Measurements from ENCODE around the gene NME3.

The NME3 gene

GRCh38 chr16:1751946-1752345, 19.4 kb downstream of the NME3 start:
- in situ Hi-C loops (cut with MboI; ENCODE audit: low sequenced_read_pairs, unreplicated experiment) = no loop called here
- TF ChIP-seq CTCF (IDR thresholded peaks at IDR 0.05; ENCODE audit: borderline replicate concordance, control extremely low read depth, extremely low read depth, insufficient read depth, missing control alignments) = no peak
- DNase-seq (ENCODE audit: low spot score) = no peak

- no peak for DNase-seq (ENCODE audit: low spot score)
- in situ Hi-C loops (cut with MboI; ENCODE audit: low sequenced_read_pairs, unreplicated experiment) = no loop called here
- TF ChIP-seq CTCF (IDR thresholded peaks at IDR 0.05; ENCODE audit: borderline replicate concordance, control extremely low read depth, extremely low read depth, insufficient read depth, missing control alignments) = no peak
These were observed 21.9 kb downstream of the NME3 start for GRCh38 chr16:1749152-1750117.

DNA sequence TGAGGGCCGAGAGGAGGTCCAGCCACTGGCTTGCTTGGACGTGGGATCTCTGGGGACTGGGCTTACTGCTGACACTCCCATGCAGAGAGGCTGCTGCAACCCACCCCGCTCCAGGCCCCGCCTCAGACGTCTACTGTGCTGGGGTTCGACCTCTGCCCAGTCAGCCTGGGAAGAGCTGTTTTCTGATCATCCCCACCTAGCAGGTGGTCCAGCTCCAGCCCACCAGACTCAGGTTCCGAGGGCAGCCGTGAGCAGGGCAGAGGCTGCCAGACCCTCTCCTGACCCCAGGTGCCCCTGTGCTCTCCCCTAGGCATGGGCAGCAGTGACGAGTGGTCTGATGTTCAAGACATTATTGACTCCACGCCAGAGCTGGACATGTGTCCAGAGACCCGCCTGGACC, 23.4 kb downstream of the NME3 start:
- no peak for TF ChIP-seq CTCF (IDR thresholded peaks at IDR 0.05; ENCODE audit: borderline replicate concordance, control extremely low read depth, extremely low read depth, insufficient read depth, missing control alignments)
- DNase-seq (ENCODE audit: low spot score) = no peak
- in situ Hi-C loops (cut with MboI; ENCODE audit: low sequenced_read_pairs, unreplicated experiment) = no loop called here

- DNase-seq (ENCODE audit: low spot score) = no peak
- TF ChIP-seq CTCF (IDR thresholded peaks at IDR 0.05; ENCODE audit: borderline replicate concordance, control extremely low read depth, extremely low read depth, insufficient read depth, missing control alignments) = no peak
- in situ Hi-C loops (cut with MboI; ENCODE audit: low sequenced_read_pairs, unreplicated experiment) = no loop called here
These were observed 24.6 kb downstream of the NME3 start for GRCh38 chr16:1746693-1747195.

DNA sequence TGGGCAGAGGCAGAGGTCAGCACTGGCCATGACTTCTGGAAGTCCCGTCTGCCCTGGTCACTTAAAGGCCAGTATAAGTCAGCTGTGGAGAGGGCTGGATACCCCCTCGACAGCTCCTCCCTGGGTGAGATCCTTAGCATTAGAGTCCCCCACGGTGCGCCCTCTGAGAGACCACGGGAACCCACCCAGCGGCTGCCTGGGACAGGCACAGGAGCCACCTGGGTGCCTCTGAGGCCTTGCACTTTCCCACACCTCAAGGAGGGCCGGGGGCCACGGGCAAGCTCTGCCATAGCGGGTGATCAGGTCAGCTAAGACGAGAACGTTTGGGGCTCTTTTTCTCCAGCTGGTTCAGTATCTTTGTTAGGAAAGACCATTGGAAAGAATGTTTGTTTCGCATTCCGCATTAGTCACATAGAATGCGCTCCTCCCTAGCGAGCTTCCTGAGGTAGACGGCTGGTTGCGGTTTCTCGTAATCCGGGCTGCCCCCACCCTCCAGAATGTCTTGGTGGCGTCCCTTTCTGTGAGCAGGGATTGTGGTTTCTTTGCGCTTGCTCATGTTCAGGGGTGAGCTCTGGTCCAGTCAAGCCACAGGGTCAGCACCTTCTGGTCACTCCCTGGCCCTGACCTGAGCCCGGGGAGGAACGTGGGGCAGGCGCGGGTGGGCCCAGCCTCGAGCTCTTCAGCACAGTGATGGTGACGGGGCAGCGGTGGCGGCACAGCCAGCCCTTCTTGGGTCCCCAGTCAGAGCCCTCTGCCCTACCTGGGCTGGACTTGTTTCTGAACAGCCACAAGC, 25.2 kb downstream of the NME3 start:
- no peak for TF ChIP-seq CTCF (IDR thresholded peaks at IDR 0.05; ENCODE audit: borderline replicate concordance, control extremely low read depth, extremely low read depth, insufficient read depth, missing control alignments)
- DNase-seq (ENCODE audit: low spot score) = no peak
- in situ Hi-C loops (cut with MboI; ENCODE audit: low sequenced_read_pairs, unreplicated experiment) = no loop called here

GRCh38 chr16:1745181-1745899, 26.0 kb downstream of the NME3 start:
- no peak for TF ChIP-seq CTCF (IDR thresholded peaks at IDR 0.05; ENCODE audit: borderline replicate concordance, control extremely low read depth, extremely low read depth, insufficient read depth, missing control alignments)
- in situ Hi-C loops (cut with MboI; ENCODE audit: low sequenced_read_pairs, unreplicated experiment) = no loop called here
- no peak for DNase-seq (ENCODE audit: low spot score)
